H7 (cell line): ENCODE measurements around the gene OR2T35. TPM values are rescaled to one million over a fixed set of nuclear protein-coding genes. Genes with fewer than 3 reads are reported as not detected.
"Not testable (repeated sequence)": the region's sequence is repeated elsewhere in the genome, so short reads cannot be mapped to it uniquely, and the experiment has no call there.

ENCODE experiments used
- DNase-seq: peaks from one replicate; pipeline ENCODE4 v3.0.0; 2012
- H3K27me3 ChIP-seq: 2 replicates; pipeline ENCODE4 v1.6.0; 2011; ENCODE audit warnings: mild to moderate bottlenecking, low read length; ENCODE audit not compliant: control insufficient read depth, insufficient read depth
- H3K36me3 ChIP-seq: replicated peaks from 2 replicates; pipeline ENCODE4 v1.5.1; 2011; ENCODE audit warnings: low read length; ENCODE audit not compliant: control insufficient read depth, insufficient read depth
- H3K4me3 ChIP-seq: 2 replicates; pipeline ENCODE4 v1.5.1; 2011; ENCODE audit warnings: low read depth, mild to moderate bottlenecking, control low read depth, low read length, moderate library complexity; ENCODE audit not compliant: insufficient read depth
- total RNA-seq: library from RNA; depleted of rRNA; stranded (reverse); fragments of >200 nt; shearing (Covaris generic); gene quantifications from 2 replicates; pipeline ENCODE4 v1.2.3, GENCODE V29; 2014; rRNA removed

OR2T35 gene
- not detected in 2 replicates for total RNA-seq

GRCh38 chr1:248645178-248645577, at the start of gene OR2T35:
TSS of gene OR2T35 (minus strand) at chr1:248645278. CDS start at chr1:248639258, 6,020 bp downstream.
- DNase-seq, H3K27me3 ChIP-seq, H3K36me3 ChIP-seq, H3K4me3 ChIP-seq: not testable (repeated sequence)

GRCh38 chr1:248691567-248692155, 46.6 kb upstream of the OR2T35 start:
- Histone ChIP-seq H3K4me3 (no peak overlapping the region), H3K27me3 (no peaks in the 10 kb centered on the region), H3K36me3 (no peaks in the 10 kb centered on the region)
- peak; percentile 11 for DNase-seq

GRCh38 chr1:248688527-248689298, 43.6 kb upstream of the OR2T35 start:
- no peaks in the 10 kb centered on the region for H3K36me3 ChIP-seq
- H3K4me3 ChIP-seq = no peak overlapping the region
- no peak for DNase-seq
- no peaks in the 10 kb centered on the region for H3K27me3 ChIP-seq

- Histone ChIP-seq H3K4me3 (no peak overlapping the region), H3K36me3 (no peaks in the 10 kb centered on the region), H3K27me3 (no peaks in the 10 kb centered on the region)
- no peak for DNase-seq
Observed at GRCh38 chr1:248686815-248687214, 41.7 kb upstream of the OR2T35 start.

- no peak for DNase-seq
- no peak overlapping the region for H3K4me3 ChIP-seq
- no peaks in the 10 kb centered on the region for H3K27me3 ChIP-seq
- no peaks in the 10 kb centered on the region for H3K36me3 ChIP-seq
Observed at GRCh38 chr1:248681651-248682050, 36.6 kb upstream of the OR2T35 start.

- Histone ChIP-seq H3K27me3 (no peaks in the 10 kb centered on the region), H3K4me3 (no peak overlapping the region), H3K36me3 (no peaks in the 10 kb centered on the region)
- no peak for DNase-seq
Observed at GRCh38 chr1:248670003-248670402, 24.9 kb upstream of the OR2T35 start.

- H3K36me3 ChIP-seq, DNase-seq, H3K4me3 ChIP-seq, H3K27me3 ChIP-seq: not testable (repeated sequence)
Observed at GRCh38 chr1:248663453-248664328, 18.6 kb upstream of the OR2T35 start.

GRCh38 chr1:248656797-248657196, 11.7 kb upstream of the OR2T35 start:
- DNase-seq, H3K27me3 ChIP-seq, H3K36me3 ChIP-seq, H3K4me3 ChIP-seq: not testable (repeated sequence)

- not testable (repeated sequence) for DNase-seq, H3K4me3 ChIP-seq, H3K27me3 ChIP-seq, H3K36me3 ChIP-seq
Observed at GRCh38 chr1:248655354-248655753, 10.3 kb upstream of the OR2T35 start, which contains the start of gene OR2T27. TSS of gene OR2T27 (minus strand) at chr1:248655528. CDS start at chr1:248650884, 4,644 bp downstream.

GRCh38 chr1:248648770-248649536, 3.9 kb upstream of the OR2T35 start:
- DNase-seq, H3K27me3 ChIP-seq, H3K4me3 ChIP-seq, H3K36me3 ChIP-seq: not testable (repeated sequence)

GRCh38 chr1:248642971-248643651, 2.0 kb downstream of the OR2T35 start:
- not testable (repeated sequence) for H3K36me3 ChIP-seq, H3K27me3 ChIP-seq, DNase-seq, H3K4me3 ChIP-seq

- H3K27me3 ChIP-seq, H3K4me3 ChIP-seq, DNase-seq, H3K36me3 ChIP-seq: not testable (repeated sequence)
Observed at GRCh38 chr1:248641583-248641982, 3.5 kb downstream of the OR2T35 start.

GRCh38 chr1:248640906-248641305, 4.2 kb downstream of the OR2T35 start:
- H3K27me3 ChIP-seq, DNase-seq, H3K4me3 ChIP-seq, H3K36me3 ChIP-seq: not testable (repeated sequence)
